ENCODE measurements around the gene IRF4.
"Not testable (repeated sequence)": the region's sequence is repeated elsewhere in the genome, so short reads cannot be mapped to it uniquely, and the experiment has no call there.

Gene IRF4

GRCh38 chr6:423799-424345, 32.3 kb downstream of the IRF4 start:
- no peaks in the 10 kb centered on the region for H3K4me1 ChIP-seq (ENCODE audit: insufficient read depth, low read length)
- H3K27me3 ChIP-seq (ENCODE audit: control insufficient read depth in 1 of 2, insufficient read depth in 2 of 2, low read length in 2 of 2) = no peaks in the 10 kb centered on the region
- no peak overlapping the region for H3K9ac ChIP-seq (ENCODE audit: low read length)
- H3K36me3 ChIP-seq (ENCODE audit: insufficient read depth, low read length) = no peaks in the 10 kb centered on the region
- H3K4me3 ChIP-seq (ENCODE audit: low read depth in 1 of 2, low read length in 2 of 2) = no peak overlapping the region
- no peak overlapping the region for H3K27ac ChIP-seq (ENCODE audit: low read depth, low read length)
- H3K9me3 ChIP-seq (ENCODE audit: low read length) = peaks cover 9% of the 10 kb centered on the region

GRCh38 chr6:424741-425417, 33.3 kb downstream of the IRF4 start:
- Histone ChIP-seq H3K4me1 (ENCODE audit: insufficient read depth, low read length) (no peaks in the 10 kb centered on the region), H3K36me3 (ENCODE audit: insufficient read depth, low read length) (no peaks in the 10 kb centered on the region), H3K9ac (ENCODE audit: low read length) (no peak overlapping the region), H3K4me3 (ENCODE audit: low read depth in 1 of 2, low read length in 2 of 2) (no peak overlapping the region), H3K9me3 (ENCODE audit: low read length) (peaks cover 9% of the 10 kb centered on the region), H3K27ac (ENCODE audit: low read depth, low read length) (no peak overlapping the region), H3K27me3 (ENCODE audit: control insufficient read depth in 1 of 2, insufficient read depth in 2 of 2, low read length in 2 of 2) (no peaks in the 10 kb centered on the region)

GRCh38 chr6:425418-425788, 33.9 kb downstream of the IRF4 start:
- H3K4me1 ChIP-seq (ENCODE audit: insufficient read depth, low read length); H3K4me3 ChIP-seq (ENCODE audit: low read depth in 1 of 2, low read length in 2 of 2); H3K36me3 ChIP-seq (ENCODE audit: insufficient read depth, low read length); H3K9ac ChIP-seq (ENCODE audit: low read length); H3K27ac ChIP-seq (ENCODE audit: low read depth, low read length); H3K27me3 ChIP-seq (ENCODE audit: control insufficient read depth in 1 of 2, insufficient read depth in 2 of 2, low read length in 2 of 2); H3K9me3 ChIP-seq (ENCODE audit: low read length): not testable (repeated sequence)

GRCh38 chr6:426198-426738, 34.7 kb downstream of the IRF4 start:
- not testable (repeated sequence) for H3K36me3 ChIP-seq (ENCODE audit: insufficient read depth, low read length); H3K9me3 ChIP-seq (ENCODE audit: low read length); H3K9ac ChIP-seq (ENCODE audit: low read length); H3K4me3 ChIP-seq (ENCODE audit: low read depth in 1 of 2, low read length in 2 of 2); H3K4me1 ChIP-seq (ENCODE audit: insufficient read depth, low read length); H3K27ac ChIP-seq (ENCODE audit: low read depth, low read length); H3K27me3 ChIP-seq (ENCODE audit: control insufficient read depth in 1 of 2, insufficient read depth in 2 of 2, low read length in 2 of 2)

GRCh38 chr6:428047-428603, 36.6 kb downstream of the IRF4 start:
- Histone ChIP-seq H3K9ac (ENCODE audit: low read length) (no peak overlapping the region), H3K4me1 (ENCODE audit: insufficient read depth, low read length) (no peaks in the 10 kb centered on the region), H3K4me3 (ENCODE audit: low read depth in 1 of 2, low read length in 2 of 2) (no peak overlapping the region), H3K9me3 (ENCODE audit: low read length) (no peaks in the 10 kb centered on the region), H3K27ac (ENCODE audit: low read depth, low read length) (no peak overlapping the region), H3K36me3 (ENCODE audit: insufficient read depth, low read length) (no peaks in the 10 kb centered on the region), H3K27me3 (ENCODE audit: control insufficient read depth in 1 of 2, insufficient read depth in 2 of 2, low read length in 2 of 2) (no peaks in the 10 kb centered on the region)

GRCh38 chr6:429515-430121, 38.1 kb downstream of the IRF4 start:
- Histone ChIP-seq H3K4me3 (ENCODE audit: low read depth in 1 of 2, low read length in 2 of 2) (no peak overlapping the region), H3K4me1 (ENCODE audit: insufficient read depth, low read length) (no peaks in the 10 kb centered on the region), H3K36me3 (ENCODE audit: insufficient read depth, low read length) (no peaks in the 10 kb centered on the region), H3K27ac (ENCODE audit: low read depth, low read length) (no peak overlapping the region), H3K9me3 (ENCODE audit: low read length) (no peaks in the 10 kb centered on the region), H3K27me3 (ENCODE audit: control insufficient read depth in 1 of 2, insufficient read depth in 2 of 2, low read length in 2 of 2) (no peaks in the 10 kb centered on the region), H3K9ac (ENCODE audit: low read length) (no peak overlapping the region)

GRCh38 chr6:431504-431903, 40.0 kb downstream of the IRF4 start:
- Histone ChIP-seq H3K9me3 (ENCODE audit: low read length) (no peaks in the 10 kb centered on the region), H3K4me1 (ENCODE audit: insufficient read depth, low read length) (no peaks in the 10 kb centered on the region), H3K4me3 (ENCODE audit: low read depth in 1 of 2, low read length in 2 of 2) (no peak overlapping the region), H3K27ac (ENCODE audit: low read depth, low read length) (no peak overlapping the region), H3K27me3 (ENCODE audit: control insufficient read depth in 1 of 2, insufficient read depth in 2 of 2, low read length in 2 of 2) (no peaks in the 10 kb centered on the region), H3K36me3 (ENCODE audit: insufficient read depth, low read length) (no peaks in the 10 kb centered on the region), H3K9ac (ENCODE audit: low read length) (no peak overlapping the region)

GRCh38 chr6:431986-432385, 40.4 kb downstream of the IRF4 start:
- Histone ChIP-seq H3K4me1 (ENCODE audit: insufficient read depth, low read length) (no peaks in the 10 kb centered on the region), H3K9ac (ENCODE audit: low read length) (no peak overlapping the region), H3K36me3 (ENCODE audit: insufficient read depth, low read length) (no peaks in the 10 kb centered on the region), H3K9me3 (ENCODE audit: low read length) (no peaks in the 10 kb centered on the region), H3K27ac (ENCODE audit: low read depth, low read length) (no peak overlapping the region), H3K27me3 (ENCODE audit: control insufficient read depth in 1 of 2, insufficient read depth in 2 of 2, low read length in 2 of 2) (no peaks in the 10 kb centered on the region), H3K4me3 (ENCODE audit: low read depth in 1 of 2, low read length in 2 of 2) (no peak overlapping the region)

GRCh38 chr6:434051-434705, 42.6 kb downstream of the IRF4 start:
- no peaks in the 10 kb centered on the region for H3K4me1 ChIP-seq (ENCODE audit: insufficient read depth, low read length)
- no peaks in the 10 kb centered on the region for H3K9me3 ChIP-seq (ENCODE audit: low read length)
- H3K4me3 ChIP-seq (ENCODE audit: low read depth in 1 of 2, low read length in 2 of 2) = no peak overlapping the region
- H3K36me3 ChIP-seq (ENCODE audit: insufficient read depth, low read length) = no peaks in the 10 kb centered on the region
- no peaks in the 10 kb centered on the region for H3K27me3 ChIP-seq (ENCODE audit: control insufficient read depth in 1 of 2, insufficient read depth in 2 of 2, low read length in 2 of 2)
- H3K27ac ChIP-seq (ENCODE audit: low read depth, low read length) = no peak overlapping the region
- H3K9ac ChIP-seq (ENCODE audit: low read length) = no peak overlapping the region

GRCh38 chr6:435441-436307, 44.1 kb downstream of the IRF4 start:
- Histone ChIP-seq H3K9ac (ENCODE audit: low read length) (no peak overlapping the region), H3K9me3 (ENCODE audit: low read length) (no peaks in the 10 kb centered on the region), H3K27ac (ENCODE audit: low read depth, low read length) (no peak overlapping the region), H3K27me3 (ENCODE audit: control insufficient read depth in 1 of 2, insufficient read depth in 2 of 2, low read length in 2 of 2) (no peaks in the 10 kb centered on the region), H3K36me3 (ENCODE audit: insufficient read depth, low read length) (no peaks in the 10 kb centered on the region), H3K4me1 (ENCODE audit: insufficient read depth, low read length) (no peaks in the 10 kb centered on the region), H3K4me3 (ENCODE audit: low read depth in 1 of 2, low read length in 2 of 2) (no peak overlapping the region)
